GM18951 (cell line): ENCODE results near the gene BARHL2.

Source experiments
- POLR2A ChIP-seq: IDR thresholded peaks from 4 replicates; pipeline ENCODE4 v1.6.1; 2011; ENCODE audit warnings: mild to moderate bottlenecking; ENCODE audit not compliant: insufficient read length, insufficient read depth; ENCODE audit errors: extremely low read depth
- in situ Hi-C: fragments of 300-500 bp; cut with MboI; formaldehyde crosslinking; loops from one replicate; pipeline ENCODE4 v1.12.0; 2022; ENCODE audit warnings: low sequenced_read_pairs, mixed read lengths, inconsistent platforms; ENCODE audit not compliant: unreplicated experiment

The BARHL2 gene

DNA sequence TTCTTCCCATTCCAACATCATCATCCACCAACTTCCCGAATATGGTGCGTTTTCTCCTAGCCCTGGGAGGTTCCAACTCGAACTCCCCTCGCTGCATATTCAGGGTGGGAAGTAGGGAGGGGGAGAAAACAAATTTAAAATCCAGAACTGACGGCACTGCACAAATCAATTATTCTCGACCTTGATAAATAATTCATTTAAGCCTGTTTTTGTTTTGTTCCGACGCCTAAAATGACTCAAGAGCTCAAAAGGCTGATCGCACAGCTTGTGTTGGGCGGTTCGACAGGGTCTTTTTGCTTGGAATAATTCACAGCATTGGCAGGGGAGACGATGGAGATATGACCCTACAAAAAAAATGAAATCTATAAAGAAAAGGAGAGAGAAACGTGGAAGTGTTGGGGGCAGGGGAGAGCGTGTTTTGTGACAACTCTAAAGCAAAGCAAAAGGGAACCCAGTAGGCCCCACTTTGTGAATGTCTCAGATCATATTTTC lies 3.1 kb upstream of the BARHL2 start:
- TF ChIP-seq POLR2A = no peak
- in situ Hi-C loops = loop anchor here (10.0 kb wide), 3 partner anchors 115 to 445 kb away; no protein-coding TSS in a partner anchor

DNA sequence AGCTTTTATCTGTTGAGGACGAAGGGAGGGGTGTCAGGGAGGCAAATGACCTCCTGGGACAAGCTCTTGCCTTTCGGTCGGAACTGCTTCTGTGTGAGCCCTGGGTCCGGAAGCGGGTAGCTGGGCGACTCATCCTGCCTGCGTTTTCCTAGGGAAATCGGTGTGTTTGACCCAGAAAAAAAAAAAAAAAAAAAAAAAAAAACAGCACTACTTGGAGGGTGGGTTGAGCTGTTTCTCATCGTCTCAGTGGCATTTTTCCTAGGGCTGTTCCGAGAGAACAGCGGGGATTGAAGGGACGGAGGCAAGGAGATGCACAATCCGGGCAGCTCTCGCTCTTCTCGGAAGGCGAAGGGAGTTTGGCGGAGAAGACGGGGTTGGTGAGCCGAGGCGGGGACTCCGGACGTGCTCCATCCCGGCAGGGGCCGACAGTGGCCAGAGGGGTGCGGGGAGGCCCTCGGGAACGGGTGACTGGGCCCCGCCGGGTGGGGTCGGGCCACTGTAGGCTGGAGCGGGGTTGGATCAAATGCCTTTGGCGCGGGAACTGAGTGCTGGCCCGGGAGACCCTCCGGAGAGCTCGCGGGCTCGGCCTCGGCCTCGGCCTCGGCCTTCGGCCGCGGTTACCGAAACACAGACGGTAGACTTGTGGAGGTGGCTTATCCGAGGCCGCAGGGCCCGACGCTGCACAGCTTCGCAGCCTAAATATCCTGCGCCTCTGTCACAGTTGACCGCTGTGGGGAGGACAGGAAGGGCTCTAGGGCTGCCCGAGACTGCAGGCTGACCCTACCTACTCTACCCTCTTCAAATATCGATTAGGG lies 2.4 kb upstream of the BARHL2 start:
- TF ChIP-seq POLR2A = no peak
- in situ Hi-C loops = loop anchor here (10.0 kb wide), 3 partner anchors 115 to 445 kb away; no protein-coding TSS in a partner anchor

- no peak for TF ChIP-seq POLR2A
- in situ Hi-C loops = no loop called here
Measured at GRCh38 chr1:90718411-90719329, 1.6 kb upstream of the BARHL2 start.

- no peak for TF ChIP-seq POLR2A
- in situ Hi-C loops = no loop called here
Measured at GRCh38 chr1:90717665-90718410, 736 bp upstream of the BARHL2 start.

DNA sequence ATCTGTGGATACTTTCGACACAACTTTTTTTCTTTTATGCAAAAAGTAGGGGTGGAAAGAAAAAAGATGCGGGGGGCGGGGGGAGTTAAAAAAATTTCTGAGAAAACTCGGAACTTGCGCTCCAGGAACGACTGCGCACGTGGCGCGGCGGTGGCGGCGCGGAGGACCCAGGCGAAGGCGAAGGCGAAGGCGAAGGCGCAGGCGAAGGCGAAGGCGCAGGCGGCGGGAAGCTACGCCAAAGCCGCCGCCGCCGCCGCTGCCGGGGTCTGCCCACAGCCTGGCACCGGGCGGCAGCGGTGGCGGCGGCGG lies 208 bp upstream of the BARHL2 start:
- in situ Hi-C loops = no loop called here
- no peak for TF ChIP-seq POLR2A

GRCh38 chr1:90716243-90716551 lies 905 bp downstream of the BARHL2 start:
- no peak for TF ChIP-seq POLR2A
- in situ Hi-C loops = no loop called here

DNA sequence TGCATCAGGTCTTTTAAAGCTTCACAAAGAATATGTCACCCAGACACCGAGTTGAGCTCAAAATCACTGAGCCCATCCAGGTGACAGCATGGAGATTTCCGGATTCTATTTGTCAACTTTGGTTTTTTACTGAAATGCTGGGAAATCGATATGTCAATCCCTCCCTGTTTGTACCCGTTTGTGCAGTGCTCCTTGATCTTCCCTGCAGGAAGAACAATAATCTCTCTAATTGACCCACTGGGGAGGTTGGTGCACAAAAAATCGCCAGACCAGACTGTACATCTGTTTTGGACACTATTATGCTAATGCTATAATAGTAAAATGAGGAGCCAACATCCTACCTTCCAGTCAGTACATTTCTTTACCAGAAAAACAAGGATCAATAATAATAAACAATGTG lies 1.8 kb downstream of the BARHL2 start:
- no peak for TF ChIP-seq POLR2A
- in situ Hi-C loops = no loop called here

DNA sequence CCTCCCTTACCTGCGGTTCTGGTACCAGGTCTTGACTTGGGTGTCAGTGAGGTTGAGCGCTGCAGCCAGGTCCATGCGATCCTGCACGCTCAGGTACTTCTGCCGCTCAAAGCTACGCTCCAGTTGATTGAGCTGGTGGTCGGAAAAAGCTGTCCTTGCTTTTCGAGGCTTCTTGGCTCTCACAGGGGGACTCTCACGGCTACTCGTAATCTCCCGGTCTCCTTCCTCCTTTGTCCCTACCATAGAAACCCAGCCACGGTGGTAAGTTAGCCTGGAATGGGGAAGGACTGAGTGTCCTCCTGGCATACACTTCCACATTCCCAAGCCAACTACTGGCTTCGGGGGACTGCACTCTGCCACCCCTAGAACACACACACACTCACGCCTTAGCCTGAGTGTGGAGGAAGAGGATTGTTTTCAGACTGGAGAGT lies 2.6 kb downstream of the BARHL2 start:
- in situ Hi-C loops = no loop called here
- no peak for TF ChIP-seq POLR2A

DNA sequence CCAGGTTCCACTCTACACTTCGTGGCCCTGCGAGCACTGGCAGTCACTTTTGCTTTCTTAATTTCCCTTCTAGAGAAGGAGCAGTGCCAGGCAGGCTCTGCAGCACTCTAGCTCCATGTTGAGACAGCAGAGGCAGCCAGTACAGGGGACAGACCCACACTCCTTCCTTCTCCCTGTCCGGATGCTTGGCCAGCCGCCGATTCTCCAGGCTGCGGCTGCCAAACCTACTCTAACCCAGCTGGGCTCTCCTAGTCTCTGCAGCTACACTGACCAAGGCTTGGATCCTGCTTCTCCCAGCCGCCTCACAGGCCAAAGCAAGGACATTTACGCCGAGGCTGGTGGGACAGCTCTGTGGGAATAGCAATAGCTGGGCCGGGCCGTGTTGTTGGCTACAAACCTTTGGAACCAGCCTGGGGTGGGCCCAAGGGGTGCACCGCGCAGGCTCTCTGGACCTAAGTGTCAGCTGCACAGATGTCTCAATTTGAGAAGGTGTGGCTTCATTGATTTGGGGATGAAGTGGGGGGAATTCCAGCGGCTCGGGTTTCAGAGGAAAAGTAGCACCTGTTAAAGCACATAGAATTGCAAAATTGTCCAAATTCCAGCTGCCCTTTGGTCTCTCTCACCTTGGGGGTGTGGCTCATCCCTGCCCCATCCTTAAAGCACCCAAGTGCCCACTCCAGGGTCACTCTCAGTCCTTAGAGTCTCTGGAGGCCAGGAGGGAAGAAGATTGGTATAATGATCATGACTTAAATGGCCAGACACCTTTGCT lies 3.2 kb downstream of the BARHL2 start:
- in situ Hi-C loops = no loop called here
- no peak for TF ChIP-seq POLR2A

DNA sequence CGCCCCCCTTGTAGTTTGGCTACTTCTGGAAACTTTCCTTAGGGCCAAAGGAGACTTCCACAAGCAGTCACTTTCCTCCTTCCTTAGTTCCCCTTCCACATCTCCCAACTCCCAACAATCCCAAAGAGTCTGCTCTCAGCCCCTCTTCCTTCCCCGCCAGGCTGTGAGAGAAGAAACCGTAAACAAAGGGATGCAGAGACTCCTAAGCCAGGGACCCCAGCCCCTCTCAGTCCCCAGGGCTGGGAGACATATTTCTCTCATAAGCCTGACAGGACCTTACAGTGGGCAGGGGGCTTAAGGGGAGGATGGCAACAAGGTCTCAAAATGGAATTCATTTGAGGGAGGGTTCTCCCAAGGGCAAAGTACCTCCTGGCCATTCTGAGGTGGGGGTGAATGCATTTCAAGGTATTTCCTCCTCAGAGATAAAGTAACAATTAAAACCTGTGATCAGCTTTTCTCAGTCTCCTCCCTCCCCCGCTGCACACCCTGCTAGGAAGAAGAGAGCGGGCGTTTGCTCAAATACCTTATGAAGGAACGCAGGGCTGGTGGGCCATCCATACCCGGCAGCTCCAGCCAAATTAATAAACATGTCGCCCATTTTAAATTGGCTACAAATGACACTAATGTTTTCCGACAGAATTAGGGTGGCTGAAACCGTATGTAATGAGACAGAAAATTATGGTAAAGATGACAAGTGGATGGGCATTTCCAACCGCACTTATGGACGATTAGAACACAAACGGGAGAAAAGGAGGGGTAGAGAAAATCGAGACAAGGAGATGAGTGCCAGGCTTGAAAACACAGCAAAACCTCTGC lies 4.0 kb downstream of the BARHL2 start:
- no peak for TF ChIP-seq POLR2A
- in situ Hi-C loops = no loop called here

DNA sequence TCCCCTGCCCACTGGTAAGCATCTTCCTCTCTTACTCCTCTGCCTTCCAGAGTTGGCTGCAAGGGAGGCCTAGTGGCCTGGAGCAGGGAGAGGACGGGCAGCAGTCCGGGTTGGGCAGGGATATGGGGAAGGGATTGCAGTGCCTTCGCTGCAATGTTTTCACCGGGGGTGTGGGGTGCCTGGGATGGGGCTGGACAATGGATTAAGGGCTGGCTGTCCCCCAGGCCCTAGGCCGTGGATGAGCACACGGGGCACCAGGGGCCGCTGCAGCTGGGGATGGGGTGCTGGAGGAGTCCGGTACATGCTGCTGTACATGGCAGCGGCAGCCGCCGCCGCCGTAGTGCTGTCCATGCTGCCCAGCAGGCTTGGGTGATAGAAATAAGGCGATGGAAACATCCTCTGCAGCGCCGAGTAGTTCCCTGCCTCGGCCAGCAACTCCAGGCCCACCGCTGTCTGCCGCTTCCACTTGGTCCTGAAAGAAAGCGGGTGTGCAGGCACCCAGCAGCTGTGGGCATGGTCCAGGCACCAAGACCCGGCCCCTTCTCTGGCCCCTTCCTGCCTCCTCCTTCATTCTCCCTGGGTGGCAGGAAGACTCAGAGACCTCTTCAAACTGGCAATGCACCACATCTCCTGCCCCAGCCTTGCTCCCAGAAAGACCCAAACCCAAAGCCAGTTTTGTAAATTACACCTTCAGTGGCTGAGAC lies 4.8 kb downstream of the BARHL2 start:
- in situ Hi-C loops = no loop called here
- no peak for TF ChIP-seq POLR2A
